GM12878 (cell line): Measurements from ENCODE around the gene ADAMTS2. TPM values are rescaled to one million over a fixed set of nuclear protein-coding genes. Genes with fewer than 3 reads are reported as not detected.

Experiments
- ATAC-seq: fragments of 200-7000 bp; cut with Tn5 transposase; 3 replicates; pipeline ENCODE4 v1.9.1; 2020; ENCODE audit warnings: mild to moderate bottlenecking, moderate library complexity
- BruUV-seq: library from RNA; stranded (reverse); fragments of 400-500 nt; replicated peaks from 2 replicates; lab custom pipeline; 2021; lab: Mats Ljungman, UMichigan
- CTCF ChIA-PET: fragments of 300-600 bp; sonication (Branson Sonifier 250); formaldehyde crosslinking; extraction: SDS; loops from one replicate; lab custom pipeline; 2021; ENCODE audit warnings: inconsistent platforms; lab: Yijun Ruan, JAX
- POLR2A ChIA-PET: fragments of 350-600 bp; formaldehyde crosslinking; extraction: SDS; loops from one replicate; lab custom pipeline; 2021; ENCODE audit warnings: inconsistent platforms; lab: Charles Lee
- RAD21 ChIA-PET: fragments of 300-600 bp; sonication (Branson Sonifier 250); formaldehyde crosslinking; loops from one replicate; lab custom pipeline; 2023; ENCODE audit warnings: antibody characterized with exemption; ENCODE audit not compliant: unreplicated experiment; lab: Charles Lee
- SMC1A ChIA-PET: fragments of 300-600 bp; sonication (Branson Sonifier 250); formaldehyde crosslinking; loops from one replicate; lab custom pipeline; 2023; ENCODE audit not compliant: unreplicated experiment, uncharacterized antibody; lab: Charles Lee
- DNase-seq: peaks from one replicate; pipeline ENCODE4 v3.0.0-alpha.2; 2011; ENCODE audit warnings: low read depth, low spot score
- FAIRE-seq: peaks from 3 replicates; lab custom pipeline; 2011; peaks lifted over from hg19 to GRCh38; lab: Jason Lieb, UNC
- H2AFZ ChIP-seq: 2 replicates; pipeline ENCODE4 v1.6.0; 2011; ENCODE audit warnings: low read depth, low read length, control low read depth; ENCODE audit not compliant: control insufficient read depth
- H3K27ac ChIP-seq: 2 replicates; pipeline ENCODE4 v1.5.1; 2011; ENCODE audit warnings: control low read depth; ENCODE audit not compliant: control insufficient read depth, insufficient read depth
- H3K27me3 ChIP-seq, 2 experiments: replicated peaks in 1 of 2; 2 replicates each; pipeline versions ENCODE4 v1.6.0 to v1.6.1; 2011; ENCODE audit warnings: low read length in 1 of 2; ENCODE audit not compliant: control insufficient read depth in 2 of 2, insufficient read depth in 2 of 2
- H3K36me3 ChIP-seq, 2 experiments: 2 replicates each; pipeline ENCODE4 v1.5.1; 2011; ENCODE audit warnings: low read length in 1 of 2; ENCODE audit not compliant: control insufficient read depth in 2 of 2, insufficient read depth in 2 of 2
- H3K4me1 ChIP-seq: 2 replicates; pipeline ENCODE4 v1.6.1; 2011; ENCODE audit warnings: mild to moderate bottlenecking, low read length, moderate library complexity, mixed read lengths; ENCODE audit not compliant: control insufficient read depth, insufficient read depth
- H3K4me2 ChIP-seq: 2 replicates; pipeline ENCODE4 v1.6.0; 2011; ENCODE audit warnings: control low read depth; ENCODE audit not compliant: control insufficient read depth, insufficient read depth
- H3K4me3 ChIP-seq: fragments of 200-600 bp; sonication (generic); 2 replicates; pipeline ENCODE4 v1.5.1; 2016
- H3K79me2 ChIP-seq: 2 replicates; pipeline ENCODE4 v1.6.0; 2011; ENCODE audit warnings: low read length; ENCODE audit not compliant: control insufficient read depth, insufficient read depth
- H3K9ac ChIP-seq: 2 replicates; pipeline ENCODE4 v1.8.0; 2011; ENCODE audit warnings: low read length, control low read depth, mixed read lengths; ENCODE audit not compliant: control insufficient read depth, insufficient read depth
- H3K9me3 ChIP-seq: replicated peaks from 3 replicates; pipeline ENCODE4 v1.5.1; 2011; ENCODE audit warnings: mild to moderate bottlenecking, low read length; ENCODE audit not compliant: control insufficient read depth, insufficient read depth
- H4K20me1 ChIP-seq: 2 replicates; pipeline ENCODE4 v1.6.0; 2011; ENCODE audit not compliant: control insufficient read depth, insufficient read depth
- ATF2 ChIP-seq: IDR thresholded peaks from 2 replicates; pipeline ENCODE4 v1.6.1; 2012; ENCODE audit warnings: low read length, inconsistent platforms
- CEBPB ChIP-seq, 2 experiments: fragments of 150-350 bp in 1 of 2; IDR thresholded peaks; 2 replicates each; pipeline ENCODE4 v1.6.1; 2012 to 2014; ENCODE audit warnings: low read depth in 2 of 2, low read length in 2 of 2, borderline replicate concordance in 1 of 2, inconsistent platforms in 1 of 2
- E4F1 ChIP-seq: fragments of 450-650 bp; IDR thresholded peaks from 2 replicates; pipeline ENCODE4 v1.6.1; 2018; ENCODE audit warnings: borderline replicate concordance, mild to moderate bottlenecking; ENCODE audit not compliant: partially characterized antibody
- GABPA ChIP-seq: IDR thresholded peaks from 2 replicates; pipeline ENCODE4 v1.6.1; 2014; ENCODE audit warnings: antibody characterized with exemption, low read depth, mild to moderate bottlenecking, inconsistent platforms
- GATAD2B ChIP-seq: fragments of 450-650 bp; conservative IDR thresholded peaks from 2 replicates; pipeline ENCODE4 v1.6.1; 2017; ENCODE audit warnings: low read depth, mild to moderate bottlenecking, moderate library complexity
- HDAC6 ChIP-seq: fragments of 200-600 bp; sonication (generic); IDR thresholded peaks from one replicate; pipeline ENCODE4 v1.8.0; 2017; ENCODE audit warnings: antibody characterized with exemption; ENCODE audit not compliant: unreplicated experiment
- MXI1 ChIP-seq: fragments of 150-350 bp; IDR thresholded peaks from 2 replicates; pipeline ENCODE4 v1.6.1; 2011; ENCODE audit warnings: low read depth, mild to moderate bottlenecking, inconsistent platforms, low read length, improper control_type of control experiment
- MYB ChIP-seq: fragments of 150-350 bp; IDR thresholded peaks from 2 replicates; pipeline ENCODE4 v1.6.1; 2014; ENCODE audit warnings: mild to moderate bottlenecking, low read depth, low read length, borderline replicate concordance
- TARDBP ChIP-seq: IDR thresholded peaks from 2 replicates; pipeline ENCODE4 v1.6.1; 2016; ENCODE audit warnings: borderline replicate concordance
- YY1 ChIP-seq: IDR thresholded peaks from 2 replicates; pipeline ENCODE4 v1.6.1; 2011; ENCODE audit warnings: low read depth, mild to moderate bottlenecking, low read length
- ZNF384 ChIP-seq: IDR thresholded peaks from 2 replicates; pipeline ENCODE4 v1.6.1; 2012; ENCODE audit warnings: low read depth, mild to moderate bottlenecking, low read length, improper control_type of control experiment, borderline replicate concordance
- ZNF622 ChIP-seq: fragments of 450-650 bp; IDR thresholded peaks from 2 replicates; pipeline ENCODE4 v1.6.1; 2017; ENCODE audit warnings: mild to moderate bottlenecking, inconsistent platforms
- WGBS: methylation state at CpG from one replicate; pipeline ENCODE4 v1.1.6; 2016; ENCODE audit warnings: low lambda C conversion rate; ENCODE audit not compliant: insufficient replicate concordance, insufficient coverage; ENCODE audit errors: missing lambda C conversion rate; 5-methylcytosine and 5-hydroxymethylcytosine counted together
- in situ Hi-C: fragments of 300-500 bp; cut with MboI; formaldehyde crosslinking; loops from 9 replicates; pipeline ENCODE4 v1.14.3; 2018; ENCODE audit warnings: mixed read lengths
- intact Hi-C: fragments of 100-400 bp; cut with micrococcal nuclease; formaldehyde crosslinking; loops from one replicate; pipeline ENCODE4 v1.14.2; 2022; ENCODE audit not compliant: unreplicated experiment
- polyA plus RNA-seq, 11 experiments: library from polyadenylated mRNA; depleted of rRNA in 4 of 11; unstranded in 6 of 11; stranded (reverse) in 5 of 11; fragments of >200 nt; fragmentation: Nextera tagmentation in 4 of 11; fragmentation: Illumina TruSeq in 1 of 11; extraction: Ambion mirVana in 4 of 11; extraction: Trizol in 1 of 11; gene quantifications; 1 replicate in 1 of 11; 2 replicates in 10 of 11; pipeline versions ENCODE4 v1.2.1 to v1.2.3, GENCODE V29; 2011 to 2016; ENCODE audit warnings: inconsistent platforms in 2 of 11, missing spikeins in 2 of 11, low read depth in 1 of 11
- total RNA-seq, 4 experiments: library from RNA; depleted of rRNA in 3 of 4; stranded (reverse); fragments of >200 nt in 3 of 4; fragmentation: Illumina TruSeq in 1 of 4; extraction: Trizol in 1 of 4; gene quantifications; 2 replicates each; pipeline versions ENCODE4 v1.2.1 to v1.2.3, GENCODE V29; 2013 to 2021

Gene ADAMTS2
- total and polyA plus RNA-seq, 10 of the 15 experiments (the other 5 are each of a cell fraction or from before 2014, with no cell fraction given), result 0.03 to 0.05 TPM; not detected in 8

GRCh38 chr5:179339081-179339480 is 6.2 kb downstream of the ADAMTS2 start:
- ATAC-seq (no peak), FAIRE-seq (no peak), DNase-seq (no peak)
- ChIA-PET SMC1A (no interaction called here), RAD21 (no interaction called here), CTCF (no interaction called here), POLR2A (no interaction called here)
- no peak overlapping the region for H3K9ac ChIP-seq
- intact Hi-C loops (no loop called here), in situ Hi-C loops (no loop called here)
- no peaks in the 10 kb centered on the region for H3K79me2 ChIP-seq
- BruUV-seq, result no TSS peak
- H3K27ac ChIP-seq, result no peak overlapping the region
- H2AFZ ChIP-seq, result no peak overlapping the region
- no peaks in the 10 kb centered on the region for H3K27me3 ChIP-seq
- H3K9me3 ChIP-seq, result no peaks in the 10 kb centered on the region
- H3K36me3 ChIP-seq, result no peaks in the 10 kb centered on the region
- TF ChIP-seq ZNF622 (no peak), TARDBP (no peak), YY1 (no peak)
- no peak overlapping the region for H3K4me2 ChIP-seq
- no peaks in the 10 kb centered on the region for H3K4me1 ChIP-seq
- WGBS, result 33% methylated on average over 5 of the region's 5 CpGs
- H4K20me1 ChIP-seq, result no peaks in the 10 kb centered on the region
- H3K4me3 ChIP-seq, result no peak overlapping the region

DNA sequence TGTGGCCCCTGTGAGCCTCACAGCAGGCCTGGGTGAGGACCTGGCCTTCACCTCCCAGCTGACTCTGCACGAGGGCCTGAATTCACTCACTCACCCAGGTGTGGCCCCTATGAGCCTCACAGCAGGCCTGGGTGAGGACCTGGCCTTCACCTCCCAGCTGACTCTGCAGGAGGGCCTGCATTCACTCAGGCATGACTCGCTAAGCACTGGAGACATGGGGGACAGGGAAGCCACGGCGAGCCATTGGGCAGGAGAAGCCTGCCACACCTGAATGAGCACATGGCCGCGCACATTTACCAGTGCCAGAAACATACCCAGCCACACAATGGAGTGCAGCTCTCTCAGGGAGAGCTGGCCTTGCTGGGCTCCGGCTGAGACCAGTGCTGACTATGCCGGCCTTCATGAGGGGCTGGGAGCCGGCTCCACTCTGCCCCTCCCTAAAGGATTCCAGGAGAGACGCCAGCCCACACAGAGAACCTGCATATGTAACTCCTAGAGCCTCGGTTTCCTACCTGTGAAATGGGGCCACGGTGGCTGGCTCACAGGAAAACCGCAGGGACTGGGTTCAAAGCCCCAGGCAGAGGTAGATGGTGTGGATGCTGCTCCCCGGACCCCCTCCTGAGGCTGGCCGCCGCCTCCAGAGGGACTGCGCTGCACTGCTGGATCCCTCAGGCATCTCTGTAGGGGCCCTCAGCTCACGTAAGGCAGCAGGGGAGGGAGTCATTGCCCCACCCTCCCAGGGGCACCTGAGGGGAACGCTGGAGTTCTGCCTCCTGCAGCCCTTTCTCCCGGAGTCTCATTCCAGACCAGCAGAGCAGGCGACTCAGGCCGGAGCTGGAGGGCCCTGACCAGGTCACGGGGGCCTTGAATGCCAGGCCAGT is 7.2 kb downstream of the ADAMTS2 start:
- H3K9ac ChIP-seq, result no peak overlapping the region
- DNase-seq (no peak), FAIRE-seq (no peak), ATAC-seq (no peak)
- CTCF ChIA-PET, result no interaction called here
- TF ChIP-seq GABPA, result no peak
- TF ChIP-seq MYB, result no peak
- TF ChIP-seq E4F1, result no peak
- TF ChIP-seq CEBPB (IDR thresholded peaks at IDR 0.05; ENCODE audit: borderline replicate concordance in 1 of 2, low read depth in 2 of 2, low read length in 2 of 2), result no peak
- no peak for TF ChIP-seq ZNF622
- TF ChIP-seq GATAD2B, result no peak
- no peak for TF ChIP-seq ATF2
- no peak for TF ChIP-seq ZNF384
- TF ChIP-seq MXI1, result no peak
- no peak for TF ChIP-seq HDAC6
- no peak overlapping the region for H3K4me3 ChIP-seq
- RAD21 ChIA-PET, result no interaction called here
- no peaks in the 10 kb centered on the region for H3K27me3 ChIP-seq
- intact Hi-C loops (no loop called here), in situ Hi-C loops (no loop called here)
- BruUV-seq, result no TSS peak
- POLR2A ChIA-PET, result no interaction called here
- SMC1A ChIA-PET, result no interaction called here
- WGBS, result 21% methylated on average over 23 of the region's 23 CpGs
- no peaks in the 10 kb centered on the region for H3K4me1 ChIP-seq
- H2AFZ ChIP-seq, result no peak overlapping the region
- H3K36me3 ChIP-seq, result no peaks in the 10 kb centered on the region
- H3K4me2 ChIP-seq, result no peak overlapping the region
- H3K27ac ChIP-seq, result no peak overlapping the region
- no peaks in the 10 kb centered on the region for H3K79me2 ChIP-seq
- H3K9me3 ChIP-seq, result no peaks in the 10 kb centered on the region
- H4K20me1 ChIP-seq, result no peaks in the 10 kb centered on the region
